ENCODE data around the gene DLGAP1.

The DLGAP1 gene

GRCh38 chr18:3960142-3960541 is 495.0 kb downstream of the DLGAP1 start:
- no peaks in the 10 kb centered on the region for H3K27me3 ChIP-seq (ENCODE audit: low read depth, low read length)
- no peaks in the 10 kb centered on the region for H3K4me1 ChIP-seq (ENCODE audit: control insufficient read depth in 1 of 2, insufficient read depth in 2 of 2, low read length in 2 of 2)

GRCh38 chr18:3952031-3952430 is 503.1 kb downstream of the DLGAP1 start:
- no peaks in the 10 kb centered on the region for H3K4me1 ChIP-seq (ENCODE audit: control insufficient read depth in 1 of 2, insufficient read depth in 2 of 2, low read length in 2 of 2)
- H3K27ac ChIP-seq (ENCODE audit: low read length) = no peak overlapping the region
- H3K9me3 ChIP-seq (ENCODE audit: control insufficient read depth in 1 of 2, low read length in 2 of 2) = no peaks in the 10 kb centered on the region
- H3K4me3 ChIP-seq (ENCODE audit: low read depth in 1 of 2, low read length in 2 of 2) = no peak overlapping the region
- H3K36me3 ChIP-seq (ENCODE audit: control insufficient read depth in 1 of 2, insufficient read depth in 2 of 2, low read length in 2 of 2) = no peaks in the 10 kb centered on the region
- no peaks in the 10 kb centered on the region for H3K27me3 ChIP-seq (ENCODE audit: low read depth, low read length)

More at GRCh38 chr18:3960142-3960541, 495.0 kb downstream of the DLGAP1 start:
- H3K9me3 ChIP-seq (ENCODE audit: control insufficient read depth in 1 of 2, low read length in 2 of 2) = no peaks in the 10 kb centered on the region
- no peaks in the 10 kb centered on the region for H3K36me3 ChIP-seq (ENCODE audit: control insufficient read depth in 1 of 2, insufficient read depth in 2 of 2, low read length in 2 of 2)
- H3K4me3 ChIP-seq (ENCODE audit: low read depth in 1 of 2, low read length in 2 of 2) = no peak overlapping the region
- H3K27ac ChIP-seq (ENCODE audit: low read length) = no peak overlapping the region

GRCh38 chr18:3950668-3951404 is 504.3 kb downstream of the DLGAP1 start:
- Histone ChIP-seq H3K9me3 (ENCODE audit: control insufficient read depth in 1 of 2, low read length in 2 of 2) (no peaks in the 10 kb centered on the region), H3K36me3 (ENCODE audit: control insufficient read depth in 1 of 2, insufficient read depth in 2 of 2, low read length in 2 of 2) (no peaks in the 10 kb centered on the region), H3K27me3 (ENCODE audit: low read depth, low read length) (no peaks in the 10 kb centered on the region), H3K4me3 (ENCODE audit: low read depth in 1 of 2, low read length in 2 of 2) (no peak overlapping the region), H3K27ac (ENCODE audit: low read length) (no peak overlapping the region), H3K4me1 (ENCODE audit: control insufficient read depth in 1 of 2, insufficient read depth in 2 of 2, low read length in 2 of 2) (no peaks in the 10 kb centered on the region)

- no peak overlapping the region for H3K4me3 ChIP-seq (ENCODE audit: low read depth in 1 of 2, low read length in 2 of 2)
- H3K4me1 ChIP-seq (ENCODE audit: control insufficient read depth in 1 of 2, insufficient read depth in 2 of 2, low read length in 2 of 2) = no peaks in the 10 kb centered on the region
- H3K36me3 ChIP-seq (ENCODE audit: control insufficient read depth in 1 of 2, insufficient read depth in 2 of 2, low read length in 2 of 2) = no peaks in the 10 kb centered on the region
- no peaks in the 10 kb centered on the region for H3K27me3 ChIP-seq (ENCODE audit: low read depth, low read length)
- H3K27ac ChIP-seq (ENCODE audit: low read length) = no peak overlapping the region
- H3K9me3 ChIP-seq (ENCODE audit: control insufficient read depth in 1 of 2, low read length in 2 of 2) = no peaks in the 10 kb centered on the region
Measured at GRCh38 chr18:3948958-3949357, 506.1 kb downstream of the DLGAP1 start.

GRCh38 chr18:3947383-3947782 is 507.7 kb downstream of the DLGAP1 start:
- Histone ChIP-seq H3K27ac (ENCODE audit: low read length) (no peak overlapping the region), H3K9me3 (ENCODE audit: control insufficient read depth in 1 of 2, low read length in 2 of 2) (no peaks in the 10 kb centered on the region), H3K27me3 (ENCODE audit: low read depth, low read length) (no peaks in the 10 kb centered on the region), H3K36me3 (ENCODE audit: control insufficient read depth in 1 of 2, insufficient read depth in 2 of 2, low read length in 2 of 2) (no peaks in the 10 kb centered on the region), H3K4me3 (ENCODE audit: low read depth in 1 of 2, low read length in 2 of 2) (no peak overlapping the region), H3K4me1 (ENCODE audit: control insufficient read depth in 1 of 2, insufficient read depth in 2 of 2, low read length in 2 of 2) (no peaks in the 10 kb centered on the region)

- H3K36me3 ChIP-seq (ENCODE audit: control insufficient read depth in 1 of 2, insufficient read depth in 2 of 2, low read length in 2 of 2) = no peaks in the 10 kb centered on the region
- no peak overlapping the region for H3K27ac ChIP-seq (ENCODE audit: low read length)
- H3K9me3 ChIP-seq (ENCODE audit: control insufficient read depth in 1 of 2, low read length in 2 of 2) = peaks cover 0 to 6% of the 10 kb centered on the region in 2 donors
- H3K4me3 ChIP-seq (ENCODE audit: low read depth in 1 of 2, low read length in 2 of 2) = no peak overlapping the region
- no peaks in the 10 kb centered on the region for H3K27me3 ChIP-seq (ENCODE audit: low read depth, low read length)
- H3K4me1 ChIP-seq (ENCODE audit: control insufficient read depth in 1 of 2, insufficient read depth in 2 of 2, low read length in 2 of 2) = no peaks in the 10 kb centered on the region
Measured at GRCh38 chr18:3935305-3935704, 519.8 kb downstream of the DLGAP1 start.

- Histone ChIP-seq H3K27ac (ENCODE audit: low read length) (no peak overlapping the region), H3K27me3 (ENCODE audit: low read depth, low read length) (no peaks in the 10 kb centered on the region), H3K4me3 (ENCODE audit: low read depth in 1 of 2, low read length in 2 of 2) (no peak overlapping the region), H3K4me1 (ENCODE audit: control insufficient read depth in 1 of 2, insufficient read depth in 2 of 2, low read length in 2 of 2) (no peaks in the 10 kb centered on the region), H3K9me3 (ENCODE audit: control insufficient read depth in 1 of 2, low read length in 2 of 2) (no peaks in the 10 kb centered on the region), H3K36me3 (ENCODE audit: control insufficient read depth in 1 of 2, insufficient read depth in 2 of 2, low read length in 2 of 2) (no peaks in the 10 kb centered on the region)
Measured at GRCh38 chr18:3932276-3932675, 522.8 kb downstream of the DLGAP1 start.

- H3K27ac ChIP-seq (ENCODE audit: low read length) = no peak overlapping the region
- H3K27me3 ChIP-seq (ENCODE audit: low read depth, low read length) = no peaks in the 10 kb centered on the region
- no peaks in the 10 kb centered on the region for H3K36me3 ChIP-seq (ENCODE audit: control insufficient read depth in 1 of 2, insufficient read depth in 2 of 2, low read length in 2 of 2)
- no peaks in the 10 kb centered on the region for H3K9me3 ChIP-seq (ENCODE audit: control insufficient read depth in 1 of 2, low read length in 2 of 2)
- H3K4me3 ChIP-seq (ENCODE audit: low read depth in 1 of 2, low read length in 2 of 2) = no peak overlapping the region
- H3K4me1 ChIP-seq (ENCODE audit: control insufficient read depth in 1 of 2, insufficient read depth in 2 of 2, low read length in 2 of 2) = no peaks in the 10 kb centered on the region
Measured at GRCh38 chr18:3931542-3932112, 523.5 kb downstream of the DLGAP1 start.

- H3K36me3 ChIP-seq (ENCODE audit: control insufficient read depth in 1 of 2, insufficient read depth in 2 of 2, low read length in 2 of 2) = no peaks in the 10 kb centered on the region
- no peak overlapping the region for H3K4me3 ChIP-seq (ENCODE audit: low read depth in 1 of 2, low read length in 2 of 2)
- H3K9me3 ChIP-seq (ENCODE audit: control insufficient read depth in 1 of 2, low read length in 2 of 2) = no peaks in the 10 kb centered on the region
- H3K4me1 ChIP-seq (ENCODE audit: control insufficient read depth in 1 of 2, insufficient read depth in 2 of 2, low read length in 2 of 2) = no peaks in the 10 kb centered on the region
- H3K27me3 ChIP-seq (ENCODE audit: low read depth, low read length) = no peaks in the 10 kb centered on the region
- H3K27ac ChIP-seq (ENCODE audit: low read length) = no peak overlapping the region
Measured at GRCh38 chr18:3931013-3931315, 524.1 kb downstream of the DLGAP1 start.

GRCh38 chr18:3930126-3931012 is 524.7 kb downstream of the DLGAP1 start:
- Histone ChIP-seq H3K36me3 (ENCODE audit: control insufficient read depth in 1 of 2, insufficient read depth in 2 of 2, low read length in 2 of 2) (no peaks in the 10 kb centered on the region), H3K27me3 (ENCODE audit: low read depth, low read length) (no peaks in the 10 kb centered on the region), H3K27ac (ENCODE audit: low read length) (no peak overlapping the region)

GRCh38 chr18:3924455-3924854 is 530.7 kb downstream of the DLGAP1 start:
- H3K4me3 ChIP-seq (ENCODE audit: low read depth in 1 of 2, low read length in 2 of 2) = no peak overlapping the region
- H3K27ac ChIP-seq (ENCODE audit: low read length) = no peak overlapping the region
- no peaks in the 10 kb centered on the region for H3K27me3 ChIP-seq (ENCODE audit: low read depth, low read length)
- H3K4me1 ChIP-seq (ENCODE audit: control insufficient read depth in 1 of 2, insufficient read depth in 2 of 2, low read length in 2 of 2) = no peaks in the 10 kb centered on the region
- no peaks in the 10 kb centered on the region for H3K36me3 ChIP-seq (ENCODE audit: control insufficient read depth in 1 of 2, insufficient read depth in 2 of 2, low read length in 2 of 2)
- no peaks in the 10 kb centered on the region for H3K9me3 ChIP-seq (ENCODE audit: control insufficient read depth in 1 of 2, low read length in 2 of 2)

More at GRCh38 chr18:3930126-3931012, 524.7 kb downstream of the DLGAP1 start:
- H3K4me3 ChIP-seq (ENCODE audit: low read depth in 1 of 2, low read length in 2 of 2) = no peak overlapping the region
- no peaks in the 10 kb centered on the region for H3K4me1 ChIP-seq (ENCODE audit: control insufficient read depth in 1 of 2, insufficient read depth in 2 of 2, low read length in 2 of 2)
- no peaks in the 10 kb centered on the region for H3K9me3 ChIP-seq (ENCODE audit: control insufficient read depth in 1 of 2, low read length in 2 of 2)

Data from muscle layer of duodenum (tissue), 2 donors.